HepG2 (cell line): ENCODE measurements around the gene MIF4GD. TPM values are rescaled to one million over a fixed set of nuclear protein-coding genes. Genes with fewer than 3 reads are reported as not detected.

Experiments used
- BHLHE40 ChIP-seq: IDR thresholded peaks from 2 replicates; pipeline ENCODE4 v1.6.1; 2011; ENCODE audit warnings: low read length, improper control_type of control experiment
- EHMT2 ChIP-seq: fragments of 200-600 bp; sonication (generic); IDR thresholded peaks from 2 replicates; pipeline ENCODE4 v1.7.0; 2017; ENCODE audit warnings: antibody characterized with exemption, low read depth, low read length, borderline replicate concordance
- ELF4 ChIP-seq: sonication (generic); formaldehyde crosslinking; IDR thresholded peaks from 2 replicates; pipeline ENCODE4 v1.5.0; 2020; ENCODE audit warnings: missing genetic modification reagents, mild to moderate bottlenecking, moderate library complexity, borderline replicate concordance
- MAF1 ChIP-seq: sonication (generic); formaldehyde crosslinking; IDR thresholded peaks from 2 replicates; pipeline ENCODE4 v1.5.0; 2020; ENCODE audit warnings: missing genetic modification reagents, borderline replicate concordance
- MED8 ChIP-seq: sonication (generic); formaldehyde crosslinking; IDR thresholded peaks from 2 replicates; pipeline ENCODE4 v1.8.1; 2023; ENCODE audit warnings: mild to moderate bottlenecking, missing genetic modification reagents; ENCODE audit not compliant: insufficient replicate concordance
- RXRB ChIP-seq: IDR thresholded peaks from 2 replicates; pipeline ENCODE4 v1.6.1; 2016; ENCODE audit warnings: borderline replicate concordance, missing genetic modification reagents, missing compliant biosample characterization
- ZKSCAN1 ChIP-seq: fragments of 150-350 bp; IDR thresholded peaks from 2 replicates; pipeline ENCODE4 v1.6.1; 2014; ENCODE audit warnings: low read length
- ZNF230 ChIP-seq: sonication (generic); formaldehyde crosslinking; IDR thresholded peaks from 2 replicates; pipeline ENCODE4 v1.4.0; 2020; ENCODE audit warnings: mild to moderate bottlenecking, missing genetic modification reagents
- ZNF382 ChIP-seq: sonication (generic); formaldehyde crosslinking; IDR thresholded peaks from 2 replicates; pipeline ENCODE4 v1.5.0; 2020; ENCODE audit warnings: missing genetic modification reagents, mild to moderate bottlenecking, borderline replicate concordance
- ZNF431 ChIP-seq: sonication (generic); formaldehyde crosslinking; IDR thresholded peaks from 2 replicates; pipeline ENCODE4 v1.9.0; 2022; ENCODE audit warnings: missing genetic modification reagents, low read depth, mild to moderate bottlenecking, borderline replicate concordance
- ZNF746 ChIP-seq: sonication (generic); formaldehyde crosslinking; IDR thresholded peaks from 2 replicates; pipeline ENCODE4 v1.8.0; 2022; ENCODE audit warnings: mild to moderate bottlenecking, missing genetic modification reagents
- polyA plus RNA-seq, 8 experiments: library from polyadenylated mRNA; depleted of rRNA in 3 of 8; stranded (reverse) in 7 of 8; unstranded in 1 of 8; fragments of >200 nt; fragmentation: Illumina TruSeq in 4 of 8; extraction: Trizol in 4 of 8; gene quantifications; 2 replicates each; pipeline versions ENCODE4 v1.2.1 to v1.2.3, GENCODE V29; 2011 to 2016; ENCODE audit warnings: low read depth in 4 of 8, missing spikeins in 1 of 8, mixed read lengths in 1 of 8; ENCODE audit not compliant: insufficient read depth in 1 of 8
- total RNA-seq, 5 experiments: library from RNA; depleted of rRNA; stranded (reverse); fragments of >200 nt; fragmentation: Illumina TruSeq; extraction: Trizol; gene quantifications; 2 replicates each; pipeline ENCODE4 v1.2.3, GENCODE V29; 2016; ENCODE audit warnings: low read depth in 1 of 5
- TF ChIP-seq, protein P1 (sequence below): sonication (generic); formaldehyde crosslinking; IDR thresholded peaks from 2 replicates; pipeline ENCODE4 v1.4.0; 2020; ENCODE audit warnings: missing genetic modification reagents, borderline replicate concordance
- TF ChIP-seq, protein P2 (sequence below): sonication (generic); formaldehyde crosslinking; IDR thresholded peaks from 2 replicates; pipeline ENCODE4 v1.9.0; 2021; ENCODE audit warnings: mild to moderate bottlenecking, missing genetic modification reagents
- TF ChIP-seq, protein P3 (sequence below): sonication (generic); formaldehyde crosslinking; IDR thresholded peaks from 2 replicates; pipeline ENCODE4 v1.9.0; 2021; ENCODE audit warnings: missing genetic modification reagents, mild to moderate bottlenecking, borderline replicate concordance

MIF4GD gene
- total and polyA plus RNA-seq, 2 of the 13 experiments (the other 11 are each of a cell fraction or from before 2014, with no cell fraction given): 14.0 to 28.0 TPM

DNA sequence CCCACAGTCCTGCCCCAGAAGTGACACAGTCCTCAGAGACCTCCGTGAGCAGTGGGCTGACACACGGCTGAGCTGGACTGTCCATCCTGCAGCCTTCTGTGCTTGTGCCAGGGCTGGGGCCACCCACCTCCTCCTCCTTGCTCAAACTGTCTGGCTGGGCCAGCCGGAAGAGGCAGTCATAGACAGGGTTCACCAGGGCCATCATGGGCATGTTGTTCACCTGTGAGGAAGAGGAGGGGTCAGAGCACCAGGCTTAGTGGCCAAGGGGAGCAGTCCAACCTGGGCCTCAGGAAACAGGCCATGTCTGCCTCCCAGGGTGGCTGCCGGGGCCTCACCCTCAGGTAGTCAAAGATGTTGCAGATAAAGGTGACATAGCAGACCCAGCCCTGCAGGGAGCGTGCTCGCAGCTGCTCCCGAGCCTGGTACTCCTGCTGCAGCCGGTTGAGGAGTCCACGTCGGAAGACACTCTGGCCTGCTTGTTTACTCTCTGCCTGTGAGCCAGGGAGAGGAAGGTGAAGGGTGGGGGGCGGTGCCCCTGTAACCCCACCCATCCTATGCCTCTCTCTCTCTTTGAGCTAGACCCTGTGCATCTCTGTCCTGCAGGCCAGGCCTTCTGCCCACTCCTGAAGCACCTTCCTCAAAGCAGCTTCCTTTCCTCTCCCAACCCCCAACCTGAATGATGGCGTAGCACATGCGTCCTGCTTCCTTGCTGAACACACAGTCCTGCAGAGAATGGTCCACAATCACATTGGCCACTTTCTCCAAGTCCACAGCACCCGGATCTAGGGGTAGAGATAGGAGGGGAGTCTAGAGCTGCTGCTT, 3.4 kb downstream of the MIF4GD start (continued):
- TF ChIP-seq, protein P1, sequence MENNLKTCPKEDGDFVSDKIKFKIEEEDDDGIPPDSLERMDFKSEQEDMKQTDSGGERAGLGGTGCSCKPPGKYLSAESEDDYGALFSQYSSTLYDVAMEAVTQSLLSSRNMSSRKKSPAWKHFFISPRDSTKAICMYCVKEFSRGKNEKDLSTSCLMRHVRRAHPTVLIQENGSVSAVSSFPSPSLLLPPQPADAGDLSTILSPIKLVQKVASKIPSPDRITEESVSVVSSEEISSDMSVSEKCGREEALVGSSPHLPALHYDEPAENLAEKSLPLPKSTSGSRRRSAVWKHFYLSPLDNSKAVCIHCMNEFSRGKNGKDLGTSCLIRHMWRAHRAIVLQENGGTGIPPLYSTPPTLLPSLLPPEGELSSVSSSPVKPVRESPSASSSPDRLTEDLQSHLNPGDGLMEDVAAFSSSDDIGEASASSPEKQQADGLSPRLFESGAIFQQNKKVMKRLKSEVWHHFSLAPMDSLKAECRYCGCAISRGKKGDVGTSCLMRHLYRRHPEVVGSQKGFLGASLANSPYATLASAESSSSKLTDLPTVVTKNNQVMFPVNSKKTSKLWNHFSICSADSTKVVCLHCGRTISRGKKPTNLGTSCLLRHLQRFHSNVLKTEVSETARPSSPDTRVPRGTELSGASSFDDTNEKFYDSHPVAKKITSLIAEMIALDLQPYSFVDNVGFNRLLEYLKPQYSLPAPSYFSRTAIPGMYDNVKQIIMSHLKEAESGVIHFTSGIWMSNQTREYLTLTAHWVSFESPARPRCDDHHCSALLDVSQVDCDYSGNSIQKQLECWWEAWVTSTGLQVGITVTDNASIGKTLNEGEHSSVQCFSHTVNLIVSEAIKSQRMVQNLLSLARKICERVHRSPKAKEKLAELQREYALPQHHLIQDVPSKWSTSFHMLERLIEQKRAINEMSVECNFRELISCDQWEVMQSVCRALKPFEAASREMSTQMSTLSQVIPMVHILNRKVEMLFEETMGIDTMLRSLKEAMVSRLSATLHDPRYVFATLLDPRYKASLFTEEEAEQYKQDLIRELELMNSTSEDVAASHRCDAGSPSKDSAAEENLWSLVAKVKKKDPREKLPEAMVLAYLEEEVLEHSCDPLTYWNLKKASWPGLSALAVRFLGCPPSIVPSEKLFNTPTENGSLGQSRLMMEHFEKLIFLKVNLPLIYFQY (CRISPR knock-in tag): no peak; the same call in 1 of the 2 replicates
- TF ChIP-seq ZKSCAN1: no peak
- TF ChIP-seq ZNF230 (CRISPR knock-in tag): 0 out of 2 replicates have a peak, but pooled peaks have one; percentile 55
- TF ChIP-seq ELF4: no peak
- TF ChIP-seq, protein P2, sequence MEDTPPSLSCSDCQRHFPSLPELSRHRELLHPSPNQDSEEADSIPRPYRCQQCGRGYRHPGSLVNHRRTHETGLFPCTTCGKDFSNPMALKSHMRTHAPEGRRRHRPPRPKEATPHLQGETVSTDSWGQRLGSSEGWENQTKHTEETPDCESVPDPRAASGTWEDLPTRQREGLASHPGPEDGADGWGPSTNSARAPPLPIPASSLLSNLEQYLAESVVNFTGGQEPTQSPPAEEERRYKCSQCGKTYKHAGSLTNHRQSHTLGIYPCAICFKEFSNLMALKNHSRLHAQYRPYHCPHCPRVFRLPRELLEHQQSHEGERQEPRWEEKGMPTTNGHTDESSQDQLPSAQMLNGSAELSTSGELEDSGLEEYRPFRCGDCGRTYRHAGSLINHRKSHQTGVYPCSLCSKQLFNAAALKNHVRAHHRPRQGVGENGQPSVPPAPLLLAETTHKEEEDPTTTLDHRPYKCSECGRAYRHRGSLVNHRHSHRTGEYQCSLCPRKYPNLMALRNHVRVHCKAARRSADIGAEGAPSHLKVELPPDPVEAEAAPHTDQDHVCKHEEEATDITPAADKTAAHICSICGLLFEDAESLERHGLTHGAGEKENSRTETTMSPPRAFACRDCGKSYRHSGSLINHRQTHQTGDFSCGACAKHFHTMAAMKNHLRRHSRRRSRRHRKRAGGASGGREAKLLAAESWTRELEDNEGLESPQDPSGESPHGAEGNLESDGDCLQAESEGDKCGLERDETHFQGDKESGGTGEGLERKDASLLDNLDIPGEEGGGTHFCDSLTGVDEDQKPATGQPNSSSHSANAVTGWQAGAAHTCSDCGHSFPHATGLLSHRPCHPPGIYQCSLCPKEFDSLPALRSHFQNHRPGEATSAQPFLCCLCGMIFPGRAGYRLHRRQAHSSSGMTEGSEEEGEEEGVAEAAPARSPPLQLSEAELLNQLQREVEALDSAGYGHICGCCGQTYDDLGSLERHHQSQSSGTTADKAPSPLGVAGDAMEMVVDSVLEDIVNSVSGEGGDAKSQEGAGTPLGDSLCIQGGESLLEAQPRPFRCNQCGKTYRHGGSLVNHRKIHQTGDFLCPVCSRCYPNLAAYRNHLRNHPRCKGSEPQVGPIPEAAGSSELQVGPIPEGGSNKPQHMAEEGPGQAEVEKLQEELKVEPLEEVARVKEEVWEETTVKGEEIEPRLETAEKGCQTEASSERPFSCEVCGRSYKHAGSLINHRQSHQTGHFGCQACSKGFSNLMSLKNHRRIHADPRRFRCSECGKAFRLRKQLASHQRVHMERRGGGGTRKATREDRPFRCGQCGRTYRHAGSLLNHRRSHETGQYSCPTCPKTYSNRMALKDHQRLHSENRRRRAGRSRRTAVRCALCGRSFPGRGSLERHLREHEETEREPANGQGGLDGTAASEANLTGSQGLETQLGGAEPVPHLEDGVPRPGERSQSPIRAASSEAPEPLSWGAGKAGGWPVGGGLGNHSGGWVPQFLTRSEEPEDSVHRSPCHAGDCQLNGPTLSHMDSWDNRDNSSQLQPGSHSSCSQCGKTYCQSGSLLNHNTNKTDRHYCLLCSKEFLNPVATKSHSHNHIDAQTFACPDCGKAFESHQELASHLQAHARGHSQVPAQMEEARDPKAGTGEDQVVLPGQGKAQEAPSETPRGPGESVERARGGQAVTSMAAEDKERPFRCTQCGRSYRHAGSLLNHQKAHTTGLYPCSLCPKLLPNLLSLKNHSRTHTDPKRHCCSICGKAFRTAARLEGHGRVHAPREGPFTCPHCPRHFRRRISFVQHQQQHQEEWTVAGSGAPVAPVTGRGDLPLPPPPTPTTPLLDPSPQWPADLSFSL: no peak
- TF ChIP-seq MED8 (CRISPR knock-in tag): no peak
- no peak for TF ChIP-seq ZNF431 (CRISPR knock-in tag)
- no peak for TF ChIP-seq ZNF382
- TF ChIP-seq, protein P3, sequence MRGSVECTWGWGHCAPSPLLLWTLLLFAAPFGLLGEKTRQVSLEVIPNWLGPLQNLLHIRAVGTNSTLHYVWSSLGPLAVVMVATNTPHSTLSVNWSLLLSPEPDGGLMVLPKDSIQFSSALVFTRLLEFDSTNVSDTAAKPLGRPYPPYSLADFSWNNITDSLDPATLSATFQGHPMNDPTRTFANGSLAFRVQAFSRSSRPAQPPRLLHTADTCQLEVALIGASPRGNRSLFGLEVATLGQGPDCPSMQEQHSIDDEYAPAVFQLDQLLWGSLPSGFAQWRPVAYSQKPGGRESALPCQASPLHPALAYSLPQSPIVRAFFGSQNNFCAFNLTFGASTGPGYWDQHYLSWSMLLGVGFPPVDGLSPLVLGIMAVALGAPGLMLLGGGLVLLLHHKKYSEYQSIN (CRISPR knock-in tag): no peak
- TF ChIP-seq MAF1 (CRISPR knock-in tag): no peak
- peak; percentile 83 for TF ChIP-seq RXRB (CRISPR knock-in tag)
- TF ChIP-seq ZNF746 (CRISPR knock-in tag): peak; percentile 17; the same call in 1 of the 2 replicates
- no peak for TF ChIP-seq BHLHE40
- no peak for TF ChIP-seq EHMT2
